Hematopoietic multipotent progenitor cell (in vitro differentiated cells): Measurements from ENCODE around the gene BEST1. TPM values are rescaled to one million over a fixed set of nuclear protein-coding genes. Genes with fewer than 3 reads are reported as not detected.
"Not testable (repeated sequence)": the region's sequence is repeated elsewhere in the genome, so short reads cannot be mapped to it uniquely, and the experiment has no call there.

Experiments used
- DNase-seq, 3 donors: peaks; one replicate each; pipeline ENCODE4 v3.0.0-alpha.2; 2011 to 2015; ENCODE audit warnings: low read depth in 2 of 3, low spot score in 2 of 3
- total RNA-seq: library from RNA; depleted of rRNA; stranded (reverse); fragments of >200 nt; gene quantifications from one replicate; pipeline ENCODE4 v1.2.3, GENCODE V29; 2012

The BEST1 gene
- total RNA-seq, 1 donor: 1.9 TPM

- no peak for DNase-seq
Observed at GRCh38 chr11:61974766-61975631, 24.8 kb downstream of the BEST1 start.

- DNase-seq: no peak
Observed at GRCh38 chr11:61975638-61976419, 25.7 kb downstream of the BEST1 start.

GRCh38 chr11:61976420-61976800, 26.3 kb downstream of the BEST1 start:
- DNase-seq: no peak

GRCh38 chr11:61976813-61977475, 26.8 kb downstream of the BEST1 start:
- no peak for DNase-seq

- no peak for DNase-seq
Observed at GRCh38 chr11:61978703-61979661, 28.8 kb downstream of the BEST1 start.

- no peak for DNase-seq
Observed at GRCh38 chr11:61980783-61981541, 30.8 kb downstream of the BEST1 start.

GRCh38 chr11:61983419-61983818, 33.3 kb downstream of the BEST1 start:
- no peak for DNase-seq

GRCh38 chr11:61985869-61986268, 35.7 kb downstream of the BEST1 start:
- DNase-seq: no peak

- DNase-seq: no peak
Observed at GRCh38 chr11:61994981-61995380, 44.8 kb downstream of the BEST1 start.

GRCh38 chr11:61996933-61997332, 46.8 kb downstream of the BEST1 start:
- no peak for DNase-seq

- DNase-seq: no peak
Observed at GRCh38 chr11:61999141-61999975, 49.2 kb downstream of the BEST1 start.

- DNase-seq: no peak
Observed at GRCh38 chr11:62000539-62001446, 50.6 kb downstream of the BEST1 start.

GRCh38 chr11:62001450-62002191, 51.5 kb downstream of the BEST1 start:
- no peak for DNase-seq

GRCh38 chr11:62002283-62002682, 52.1 kb downstream of the BEST1 start:
- not testable (repeated sequence) for DNase-seq

GRCh38 chr11:62004473-62004872, 54.3 kb downstream of the BEST1 start:
- no peak for DNase-seq

GRCh38 chr11:62008193-62008592, 58.0 kb downstream of the BEST1 start:
- DNase-seq: no peak
